Suppressor macrophage treated with lipopolysaccharide for 4 hours (primary cell): ENCODE measurements around the gene NFYA.
"Not testable (repeated sequence)": the region's sequence is repeated elsewhere in the genome, so short reads cannot be mapped to it uniquely, and the experiment has no call there.

Experiments
- DNase-seq: peaks from one replicate; pipeline ENCODE4 v3.0.0-alpha.2; 2020

Gene NFYA

GRCh38 chr6:41073968-41074691 lies 1.4 kb downstream of the NFYA start:
- DNase-seq, result peak; percentile 5

- DNase-seq, result no peak
Observed at GRCh38 chr6:41074692-41075436, 2.1 kb downstream of the NFYA start.

GRCh38 chr6:41075651-41076626 lies 3.2 kb downstream of the NFYA start:
- DNase-seq, result no peak

- DNase-seq, result no peak
Observed at GRCh38 chr6:41077536-41077935, 4.8 kb downstream of the NFYA start.

- no peak for DNase-seq
Observed at GRCh38 chr6:41078101-41078500, 5.3 kb downstream of the NFYA start.

- DNase-seq, result no peak
Observed at GRCh38 chr6:41079080-41079479, 6.3 kb downstream of the NFYA start.

GRCh38 chr6:41080621-41081020 lies 7.8 kb downstream of the NFYA start:
- no peak for DNase-seq

GRCh38 chr6:41083072-41083471 lies 10.3 kb downstream of the NFYA start:
- DNase-seq, result no peak

GRCh38 chr6:41085182-41085581 lies 12.4 kb downstream of the NFYA start:
- DNase-seq, result no peak

GRCh38 chr6:41088451-41088850 lies 15.7 kb downstream of the NFYA start:
- no peak for DNase-seq

- no peak for DNase-seq
Observed at GRCh38 chr6:41090841-41091761, 18.3 kb downstream of the NFYA start.

- peak; percentile 46 for DNase-seq
Observed at GRCh38 chr6:41092421-41093140, 19.8 kb downstream of the NFYA start.

GRCh38 chr6:41093729-41094128 lies 21.0 kb downstream of the NFYA start:
- no peak for DNase-seq

- no peak for DNase-seq
Observed at GRCh38 chr6:41097467-41098090, 24.8 kb downstream of the NFYA start.

- no peak for DNase-seq
Observed at GRCh38 chr6:41098366-41098765, 25.6 kb downstream of the NFYA start.

GRCh38 chr6:41100871-41101287 lies 28.1 kb downstream of the NFYA start:
- DNase-seq, result no peak

- no peak for DNase-seq
Observed at GRCh38 chr6:41103847-41104246, 31.1 kb downstream of the NFYA start.

GRCh38 chr6:41111017-41111416 lies 38.2 kb downstream of the NFYA start:
- DNase-seq, result no peak

GRCh38 chr6:41115027-41115426 lies 42.3 kb downstream of the NFYA start:
- DNase-seq, result not testable (repeated sequence)

GRCh38 chr6:41119508-41119907 lies 46.7 kb downstream of the NFYA start:
- no peak for DNase-seq

GRCh38 chr6:41120058-41120457 lies 47.3 kb downstream of the NFYA start:
- DNase-seq, result no peak
